Middle frontal gyrus (tissue), 1 donor: ENCODE measurements around the gene CLIP1.
"Not testable (repeated sequence)": the region's sequence is repeated elsewhere in the genome, so short reads cannot be mapped to it uniquely, and the experiment has no call there.

Source experiments
- DNase-seq: peaks from one replicate; pipeline ENCODE4 v3.0.0-alpha.2; 2015; ENCODE audit warnings: low spot score; ENCODE audit errors: extremely low spot score

Gene CLIP1

DNA sequence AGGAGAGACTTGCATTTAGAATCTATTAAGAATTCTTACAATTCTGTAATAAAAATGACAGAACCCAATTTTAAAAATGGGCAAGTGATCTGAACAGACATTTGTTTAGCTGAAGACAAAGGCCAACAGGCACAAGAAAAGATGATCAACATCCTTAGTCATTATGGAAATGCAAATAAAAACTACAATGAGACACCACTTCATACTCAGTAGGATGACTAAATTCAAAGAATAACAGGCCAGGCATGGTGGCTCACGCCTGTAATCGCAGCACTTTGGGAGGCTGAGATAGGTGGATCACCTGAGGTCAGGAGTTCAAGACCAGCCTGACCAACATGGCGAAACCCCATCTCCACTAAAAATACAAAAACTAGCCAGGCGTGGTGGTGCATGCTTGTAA, 164.0 kb downstream of the CLIP1 start:
- DNase-seq, result not testable (repeated sequence)

DNA sequence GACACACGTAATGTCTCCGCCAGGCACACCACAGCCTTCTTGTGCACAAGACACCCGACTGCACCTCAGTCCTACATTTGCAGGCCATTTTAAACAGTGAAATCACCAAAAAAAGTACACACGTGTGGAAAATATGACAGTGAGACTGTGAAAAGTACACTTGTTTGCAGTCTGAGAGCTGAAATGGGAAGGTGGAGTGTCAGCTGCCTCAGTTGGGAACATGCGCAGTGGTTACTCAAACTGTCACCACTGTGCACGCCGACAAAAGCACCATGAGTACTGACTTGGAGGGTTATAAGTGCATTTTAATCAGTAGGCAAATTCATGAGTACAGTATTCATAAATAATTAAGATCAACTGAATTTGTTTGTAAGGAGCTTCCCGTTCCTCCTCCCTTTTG, 171.9 kb downstream of the CLIP1 start:
- no peak for DNase-seq

DNA sequence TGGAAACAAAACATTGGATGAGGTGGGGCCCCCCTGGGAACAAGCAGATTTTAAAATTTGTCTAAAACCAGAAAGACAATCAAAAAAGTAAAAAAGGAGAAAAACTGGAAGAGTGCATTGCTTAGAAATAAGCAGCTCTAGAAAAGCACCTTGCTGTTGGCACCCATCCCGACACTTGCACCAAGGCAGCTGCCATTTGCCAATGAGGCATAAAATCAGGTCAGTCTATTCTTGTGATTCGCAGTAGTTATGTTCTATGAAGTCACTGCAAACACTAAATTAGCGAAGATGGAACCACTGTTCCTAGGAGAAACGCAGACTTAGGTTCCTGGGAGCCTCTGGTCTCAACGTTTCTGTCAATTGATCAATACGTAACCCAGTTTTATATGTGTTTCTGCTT, 172.4 kb downstream of the CLIP1 start:
- no peak for DNase-seq

- no peak for DNase-seq
Observed at GRCh38 chr12:122245553-122245952, 176.9 kb downstream of the CLIP1 start.

GRCh38 chr12:122244565-122245371, 177.7 kb downstream of the CLIP1 start:
- no peak for DNase-seq

- DNase-seq, result no peak
Observed at GRCh38 chr12:122243965-122244364, 178.5 kb downstream of the CLIP1 start.

GRCh38 chr12:122238861-122239260, 183.6 kb downstream of the CLIP1 start:
- DNase-seq, result no peak

DNA sequence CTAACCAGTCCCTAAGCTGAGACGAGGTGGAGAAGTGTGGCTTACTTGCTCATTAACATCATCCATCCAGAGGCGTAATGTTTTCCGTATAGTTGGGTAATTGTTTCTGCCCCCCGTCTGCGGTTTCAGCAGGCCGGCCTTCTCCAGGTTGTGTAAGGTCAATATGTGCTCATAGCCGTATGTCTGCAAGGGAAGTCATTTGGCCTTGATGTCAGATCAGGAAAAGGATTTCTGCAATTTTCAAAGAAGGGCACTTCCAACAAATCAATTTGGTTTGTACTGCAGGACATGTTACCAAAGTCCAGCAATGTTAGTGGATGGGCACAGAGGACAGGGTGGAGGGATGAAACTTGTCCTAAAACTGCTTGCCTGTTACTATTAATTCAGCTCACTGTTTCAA, 186.7 kb downstream of the CLIP1 start:
- no peak for DNase-seq

GRCh38 chr12:122232691-122233090, 189.8 kb downstream of the CLIP1 start:
- DNase-seq, result no peak

GRCh38 chr12:122230798-122231197, 191.7 kb downstream of the CLIP1 start:
- no peak for DNase-seq

DNA sequence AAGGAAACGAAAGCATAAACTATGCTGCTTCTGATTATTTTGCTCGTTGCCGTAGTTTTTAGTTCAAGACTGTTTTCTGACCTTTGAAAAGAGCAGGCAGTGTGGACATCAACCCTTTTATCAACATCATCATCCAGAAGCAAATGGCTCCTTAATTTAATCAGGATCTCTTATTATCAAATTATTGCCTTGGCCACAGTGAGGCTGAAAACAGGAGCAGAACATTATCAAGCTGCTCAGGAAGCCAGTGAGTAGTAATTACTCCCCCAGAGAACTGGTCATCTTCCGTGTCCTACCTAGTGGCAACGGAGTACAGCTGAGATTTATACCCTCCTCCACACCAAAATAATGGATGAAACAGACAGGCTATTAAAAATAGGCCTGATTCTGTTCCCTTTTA, 194.4 kb downstream of the CLIP1 start:
- no peak for DNase-seq

- no peak for DNase-seq
Observed at GRCh38 chr12:122227341-122227740, 195.1 kb downstream of the CLIP1 start.

DNA sequence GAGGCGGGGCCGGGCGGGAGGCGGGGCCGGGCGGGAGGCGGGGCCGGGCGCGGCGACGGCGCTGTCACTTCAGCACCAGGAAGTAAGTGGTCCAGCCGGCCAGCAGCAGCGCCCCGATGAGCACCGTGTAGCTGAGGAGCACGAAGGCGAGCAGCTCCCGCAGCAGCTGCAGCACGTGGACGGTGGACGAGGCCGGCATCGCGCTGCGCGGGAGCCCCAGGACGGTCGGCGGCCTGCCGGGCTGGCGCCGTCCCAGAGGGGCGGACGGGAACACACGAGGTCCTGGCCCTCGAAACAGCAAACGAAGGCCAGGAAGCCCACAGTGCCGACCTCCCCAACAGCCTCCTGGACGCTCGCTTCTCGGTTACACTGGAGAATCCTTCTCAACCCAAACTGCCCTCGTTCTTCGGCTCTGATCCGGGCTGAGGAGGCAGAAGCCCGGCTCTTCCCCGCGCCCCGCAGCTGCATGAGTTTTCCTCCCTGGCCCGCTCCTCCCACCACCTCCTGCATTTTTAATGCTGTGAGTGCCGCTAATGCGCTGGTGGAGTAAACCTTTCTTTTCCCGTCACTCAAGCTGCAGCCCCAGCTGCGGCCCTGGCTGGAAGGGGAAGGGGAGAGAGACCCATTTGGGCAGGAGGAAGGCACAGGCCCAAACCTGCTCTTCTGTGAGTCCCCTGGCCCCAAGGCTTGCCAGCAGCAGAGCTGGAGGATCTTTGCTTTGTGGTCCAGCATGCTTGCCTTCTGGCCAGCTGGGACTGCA, 195.9 kb downstream of the CLIP1 start:
- no peak for DNase-seq

DNA sequence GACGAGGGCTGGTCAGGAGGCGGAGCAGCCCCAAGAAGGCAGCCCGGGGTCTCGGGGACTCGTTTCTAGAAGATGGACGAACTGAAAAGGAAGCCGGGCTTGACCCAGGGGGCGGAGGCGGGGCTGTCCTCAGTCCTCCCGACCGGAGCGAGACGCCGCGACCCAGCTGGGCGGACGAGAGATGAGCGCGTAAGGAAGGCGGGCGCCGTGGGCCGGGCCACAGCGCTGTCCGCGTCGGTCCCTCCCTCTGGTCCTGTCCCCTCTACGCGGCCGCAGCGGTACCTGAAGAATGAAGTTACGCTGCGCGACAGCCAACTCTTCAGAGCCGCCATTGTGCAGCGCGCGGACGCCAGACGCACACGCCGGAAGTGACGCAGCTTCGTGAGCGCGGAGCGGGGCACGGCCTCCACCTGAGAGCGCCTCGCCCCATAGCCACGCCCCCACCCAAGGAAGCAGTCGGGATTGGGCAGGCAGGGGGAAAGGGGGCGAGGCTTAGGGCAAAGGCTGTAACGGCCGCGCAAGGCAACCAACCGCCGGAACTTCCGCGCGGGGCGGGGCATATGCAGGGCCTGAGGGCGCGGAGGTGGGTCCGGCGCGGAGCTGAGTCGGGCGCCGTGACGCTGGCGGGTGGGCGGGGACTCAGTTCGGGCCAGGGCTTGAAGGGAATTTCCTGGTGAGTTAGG, 196.6 kb downstream of the CLIP1 start, which contains the start of gene DIABLO:
DIABLO (minus strand) TSS at position 370 of the 683 bp plus-strand sequence; CDS start at position 332, 38 bp downstream.
- peak; percentile 100 for DNase-seq
